Stimulated activated CD4-positive, alpha-beta T cell treated with anti-CD3 and anti-CD28 coated beads, Interleukin-1b, Interleukin-23, amount 100 ng/mL, for 1 hour (primary cell): Measurements from ENCODE around the gene MCCD1.
"Not testable (repeated sequence)": the region's sequence is repeated elsewhere in the genome, so short reads cannot be mapped to it uniquely, and the experiment has no call there.

Experiments used
- DNase-seq, 2 donors: peaks; one replicate each; pipeline ENCODE4 v3.0.0-alpha.2; 2020; ENCODE audit warnings: low read depth in 2 of 2

MCCD1 gene

GRCh38 chr6:31528821-31529328, at the start of gene MCCD1:
TSS of gene MCCD1 (plus strand) at chr6:31528962. CDS start at chr6:31529015, 53 bp downstream.
- DNase-seq, result no peak

- DNase-seq, result no peak
These were observed 49.4 kb upstream of the MCCD1 start for GRCh38 chr6:31479151-31479932.

GRCh38 chr6:31479933-31480535, 48.7 kb upstream of the MCCD1 start:
- no peak for DNase-seq

- no peak for DNase-seq
These were observed 48.2 kb upstream of the MCCD1 start for GRCh38 chr6:31480574-31480973.

GRCh38 chr6:31483392-31483791, 45.4 kb upstream of the MCCD1 start:
- no peak for DNase-seq

- DNase-seq, result no peak
These were observed 43.7 kb upstream of the MCCD1 start for GRCh38 chr6:31485055-31485454.

GRCh38 chr6:31486065-31486837, 42.5 kb upstream of the MCCD1 start:
- not testable (repeated sequence) for DNase-seq

- not testable (repeated sequence) for DNase-seq
These were observed 41.1 kb upstream of the MCCD1 start for GRCh38 chr6:31487674-31488073.

GRCh38 chr6:31489086-31489485, 39.7 kb upstream of the MCCD1 start:
- no peak for DNase-seq

GRCh38 chr6:31490115-31490873, 38.5 kb upstream of the MCCD1 start:
- DNase-seq, result no peak

GRCh38 chr6:31493550-31493874, 35.2 kb upstream of the MCCD1 start:
- DNase-seq, result not testable (repeated sequence)

GRCh38 chr6:31493875-31494694, 34.7 kb upstream of the MCCD1 start:
- DNase-seq, result peak; percentile 49 to 61

- no peak for DNase-seq
These were observed 33.2 kb upstream of the MCCD1 start for GRCh38 chr6:31495580-31495979.

GRCh38 chr6:31496826-31497225, 31.9 kb upstream of the MCCD1 start:
- not testable (repeated sequence) for DNase-seq

- peak; percentile 53 to 76 for DNase-seq
These were observed 31.0 kb upstream of the MCCD1 start, which contains the start of gene MICB for GRCh38 chr6:31497531-31498476. TSS of gene MICB (plus strand) at chr6:31498145. CDS start at chr6:31498194, 49 bp downstream.

- DNase-seq, result no peak
These were observed 30.0 kb upstream of the MCCD1 start for GRCh38 chr6:31498748-31499147.

- DNase-seq, result not testable (repeated sequence)
These were observed 29.1 kb upstream of the MCCD1 start for GRCh38 chr6:31499648-31500047.

- DNase-seq, result no peak
These were observed 26.2 kb upstream of the MCCD1 start for GRCh38 chr6:31502586-31502985.

- not testable (repeated sequence) for DNase-seq
These were observed 19.7 kb upstream of the MCCD1 start for GRCh38 chr6:31509036-31509435.

GRCh38 chr6:31510007-31510406, 18.8 kb upstream of the MCCD1 start:
- no peak for DNase-seq
